Measurements from ENCODE around the gene TCERG1L. TPM values are rescaled to one million over a fixed set of nuclear protein-coding genes. Genes with fewer than 3 reads are reported as not detected.

Gene TCERG1L
- polyA plus RNA-seq, 3 donors, result not detected

GRCh38 chr10:131063311-131063710 is 248.2 kb downstream of the TCERG1L start:
- intact Hi-C loops (cut with micrococcal nuclease), result no loop called here
- DNase-seq, result no peak
- Histone ChIP-seq H3K27me3 (ENCODE audit: control insufficient read depth in 2 of 2, insufficient read depth in 2 of 2, low read length in 2 of 2) (no peaks in the 10 kb centered on the region), H3K4me3 (replicated peaks in 1 of 3; ENCODE audit: low read depth in 2 of 3, low read length in 3 of 3) (no peak overlapping the region), H3K27ac (ENCODE audit: low read depth in 1 of 2, low read length in 2 of 2) (no peak overlapping the region), H3K4me1 (ENCODE audit: control insufficient read depth in 1 of 2, insufficient read depth in 2 of 2, low read length in 2 of 2) (no peaks in the 10 kb centered on the region), H3K9ac (ENCODE audit: insufficient read depth, low read length, poor library complexity, severe bottlenecking) (no peak overlapping the region), H3K4me2 (replicated peaks; ENCODE audit: extremely low read depth, low read length, poor library complexity, severe bottlenecking) (no peak overlapping the region), H3K36me3 (replicated peaks in 1 of 2; ENCODE audit: control insufficient read depth in 1 of 2, insufficient read depth in 2 of 2, low read length in 2 of 2) (no peaks in the 10 kb centered on the region), H2AFZ (ENCODE audit: insufficient read depth, low read depth, low read length, poor library complexity, severe bottlenecking) (no peak overlapping the region), H3K79me2 (ENCODE audit: insufficient read depth, low read length) (no peaks in the 10 kb centered on the region), H3K9me3 (replicated peaks in 1 of 2; ENCODE audit: control insufficient read depth in 1 of 2, insufficient read depth in 1 of 2, low read length in 2 of 2) (no peaks in the 10 kb centered on the region), H4K20me1 (ENCODE audit: insufficient read depth, low read length) (no peaks in the 10 kb centered on the region)
- Mint-ChIP-seq H3K27ac (no peak overlapping the region), H3K4me3 (no peak overlapping the region), H3K4me1 (no peaks in the 10 kb centered on the region), H3K36me3 (no peaks in the 10 kb centered on the region), H3K9me3 (peaks cover 0 to 7% (median 2%) of the 10 kb centered on the region in 7 donors), H3K27me3 (ENCODE audit: low read depth in 3 of 3) (peaks cover 3 to 7% (median 4%) of the 10 kb centered on the region in 3 donors)
- TF ChIP-seq CTCF (IDR thresholded peaks at IDR 0.05), result no peak
- WGBS (ENCODE audit: insufficient coverage), result 100% methylated on average over 2 of the region's 2 CpGs

DNA sequence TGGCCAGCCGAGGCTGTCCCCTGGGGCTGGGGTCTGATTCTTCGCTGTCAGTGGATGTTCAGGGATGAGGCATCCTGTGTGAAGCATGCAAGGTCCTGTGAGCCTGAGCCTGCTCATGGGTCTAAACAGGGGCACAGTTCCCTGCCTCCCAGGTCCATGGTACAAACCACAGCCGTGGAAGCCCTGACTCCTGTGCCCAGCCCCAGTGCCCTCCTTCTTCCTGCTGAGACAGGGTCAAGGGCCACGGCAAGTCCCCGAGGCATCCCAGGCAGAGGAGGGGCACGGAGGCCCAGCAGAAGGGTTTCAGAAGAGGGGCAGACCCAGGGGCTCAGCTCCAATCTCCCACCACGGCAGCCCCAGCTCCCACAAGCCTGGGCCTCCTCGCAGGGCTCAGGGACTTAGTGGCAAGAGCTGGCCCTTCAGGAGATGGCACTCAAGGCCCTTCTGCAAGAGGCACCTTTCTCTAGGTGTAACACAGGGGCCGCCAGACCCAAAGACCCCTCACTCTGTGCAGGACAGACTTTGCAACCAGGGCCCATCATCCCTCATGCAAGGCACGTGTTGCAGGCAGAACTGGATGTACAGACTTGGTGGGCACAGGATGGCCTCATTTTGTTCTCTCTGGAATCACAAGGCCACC is 248.8 kb downstream of the TCERG1L start:
- TF ChIP-seq CTCF (IDR thresholded peaks at IDR 0.05), result no peak
- intact Hi-C loops (cut with micrococcal nuclease), result no loop called here
- Mint-ChIP-seq H3K27me3 (ENCODE audit: low read depth in 3 of 3) (peaks cover 3 to 7% (median 4%) of the 10 kb centered on the region in 3 donors), H3K4me1 (no peaks in the 10 kb centered on the region), H3K36me3 (no peaks in the 10 kb centered on the region), H3K9me3 (peaks cover 0 to 10% (median 2%) of the 10 kb centered on the region in 7 donors), H3K27ac (no peak overlapping the region), H3K4me3 (no peak overlapping the region)
- H3K4me1 ChIP-seq (ENCODE audit: control insufficient read depth in 1 of 2, insufficient read depth in 2 of 2, low read length in 2 of 2), result no peaks in the 10 kb centered on the region
- no peaks in the 10 kb centered on the region for H3K9me3 ChIP-seq (replicated peaks in 1 of 2; ENCODE audit: control insufficient read depth in 1 of 2, insufficient read depth in 1 of 2, low read length in 2 of 2)
- no peak overlapping the region for H3K4me2 ChIP-seq (replicated peaks; ENCODE audit: extremely low read depth, low read length, poor library complexity, severe bottlenecking)
- H3K9ac ChIP-seq (ENCODE audit: insufficient read depth, low read length, poor library complexity, severe bottlenecking), result no peak overlapping the region
- H2AFZ ChIP-seq (ENCODE audit: insufficient read depth, low read depth, low read length, poor library complexity, severe bottlenecking), result no peak overlapping the region
- no peak overlapping the region for H3K27ac ChIP-seq (ENCODE audit: low read depth in 1 of 2, low read length in 2 of 2)
- H3K79me2 ChIP-seq (ENCODE audit: insufficient read depth, low read length), result no peaks in the 10 kb centered on the region
- no peaks in the 10 kb centered on the region for H4K20me1 ChIP-seq (ENCODE audit: insufficient read depth, low read length)
- H3K27me3 ChIP-seq (ENCODE audit: control insufficient read depth in 2 of 2, insufficient read depth in 2 of 2, low read length in 2 of 2), result no peaks in the 10 kb centered on the region
- H3K4me3 ChIP-seq (replicated peaks in 1 of 3; ENCODE audit: low read depth in 2 of 3, low read length in 3 of 3), result no peak overlapping the region
- H3K36me3 ChIP-seq (replicated peaks in 1 of 2; ENCODE audit: control insufficient read depth in 1 of 2, insufficient read depth in 2 of 2, low read length in 2 of 2), result no peaks in the 10 kb centered on the region
- 80% methylated on average over 8 of the region's 10 CpGs for WGBS (ENCODE audit: insufficient coverage)
- no peak for DNase-seq
